Bronchus fibroblast of lung (primary cell): ENCODE data around the gene PCDHB7. TPM values are rescaled to one million over a fixed set of nuclear protein-coding genes. Genes with fewer than 3 reads are reported as not detected.

Source experiments
- total RNA-seq: library from RNA; depleted of rRNA; stranded (reverse); fragments of >200 nt; gene quantifications from 2 replicates; pipeline ENCODE4 v1.2.3, GENCODE V29; 2015

Gene PCDHB7
- 0.15 and 0.17 TPM in 2 replicates for total RNA-seq

DNA sequence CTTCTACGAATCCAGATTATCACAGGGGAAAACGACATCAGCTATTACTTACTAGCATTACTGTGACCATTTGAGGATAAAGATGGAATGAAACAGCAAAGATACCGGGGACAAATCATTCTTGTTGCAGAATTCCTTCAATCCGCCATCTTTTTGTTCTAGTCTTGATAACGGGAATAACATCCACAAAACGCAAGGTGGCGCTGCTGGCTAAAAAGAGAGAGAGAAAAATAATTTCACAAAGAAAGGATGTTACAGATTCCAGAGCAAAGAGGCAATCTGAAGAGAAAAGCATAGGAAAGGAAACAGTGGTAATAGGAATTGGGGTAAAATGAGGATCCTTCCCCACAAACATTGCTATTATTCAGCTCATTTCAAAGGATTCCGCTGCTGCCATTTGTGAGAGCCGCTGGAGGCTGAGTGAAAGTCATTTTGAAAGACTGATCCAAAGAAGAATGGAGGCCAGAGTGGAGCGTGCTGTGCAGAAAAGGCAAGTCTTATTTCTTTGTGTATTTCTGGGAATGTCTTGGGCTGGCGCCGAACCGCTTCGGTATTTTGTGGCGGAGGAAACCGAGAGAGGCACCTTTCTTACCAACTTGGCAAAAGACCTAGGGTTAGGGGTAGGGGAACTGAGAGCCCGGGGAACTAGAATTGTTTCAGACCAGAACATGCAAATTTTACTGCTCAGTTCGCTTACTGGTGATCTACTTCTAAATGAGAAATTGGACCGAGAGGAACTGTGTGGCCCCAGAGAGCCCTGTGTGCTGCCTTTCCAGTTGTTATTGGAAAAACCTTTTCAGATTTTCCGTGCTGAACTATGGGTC lies at the start of gene PCDHB7:
Gene PCDHB7 (plus strand): TSS at position 264 of the 824 bp plus-strand sequence. CDS start 192 bp downstream, at position 456.

DNA sequence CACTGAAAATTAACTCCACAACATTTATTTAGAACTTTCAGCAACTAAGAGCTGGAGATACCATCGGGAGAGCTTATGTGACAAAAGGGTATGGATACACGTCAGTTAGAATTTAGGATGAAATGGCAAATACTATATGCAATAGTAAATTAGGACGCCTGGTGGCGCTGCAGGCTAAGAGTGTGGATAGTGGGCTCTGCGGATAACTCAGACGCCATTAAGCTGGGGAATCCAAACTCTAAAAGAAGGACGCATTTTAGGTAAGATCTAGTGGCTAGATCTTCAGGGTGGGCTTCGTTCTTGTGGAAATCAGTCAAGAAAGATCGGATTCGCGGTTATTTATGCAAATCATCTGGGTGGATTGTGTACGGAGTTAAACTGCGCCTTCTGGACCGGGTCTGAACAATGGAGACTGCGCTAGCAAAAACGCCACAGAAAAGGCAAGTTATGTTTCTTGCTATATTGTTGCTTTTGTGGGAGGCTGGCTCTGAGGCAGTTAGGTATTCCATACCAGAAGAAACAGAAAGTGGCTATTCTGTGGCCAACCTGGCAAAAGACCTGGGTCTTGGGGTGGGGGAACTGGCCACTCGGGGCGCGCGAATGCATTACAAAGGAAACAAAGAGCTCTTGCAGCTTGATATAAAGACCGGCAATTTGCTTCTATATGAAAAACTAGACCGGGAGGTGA lies 37.3 kb upstream of the PCDHB7 start, which contains the start of gene PCDHB5:
Gene PCDHB5 (plus strand): TSS at position 177 of the 688 bp plus-strand sequence. CDS start 229 bp downstream, at position 406.

DNA sequence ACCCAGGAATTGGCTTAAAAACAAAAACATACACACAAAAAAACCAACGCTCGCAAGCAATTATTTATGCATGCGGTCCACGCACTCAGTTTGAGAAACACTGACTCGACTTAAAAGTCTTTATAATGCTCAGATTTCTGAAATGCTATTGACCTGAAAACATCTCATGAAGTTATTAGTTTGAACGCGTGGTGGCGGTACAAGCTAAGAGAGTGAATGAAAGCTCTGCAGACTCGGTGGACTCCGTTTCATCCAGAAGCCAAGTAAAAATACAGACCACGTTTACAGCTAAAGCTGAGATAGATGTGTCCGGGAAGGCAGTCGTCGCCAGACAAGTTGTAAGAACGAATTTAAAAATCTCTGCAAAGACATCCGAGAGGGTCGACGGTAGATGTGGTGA lies 22.6 kb upstream of the PCDHB7 start, which contains the start of gene PCDHB6:
Gene PCDHB6 (plus strand): TSS at position 246 of the 400 bp plus-strand sequence. CDS start 201 bp downstream, outside the sequence.

DNA sequence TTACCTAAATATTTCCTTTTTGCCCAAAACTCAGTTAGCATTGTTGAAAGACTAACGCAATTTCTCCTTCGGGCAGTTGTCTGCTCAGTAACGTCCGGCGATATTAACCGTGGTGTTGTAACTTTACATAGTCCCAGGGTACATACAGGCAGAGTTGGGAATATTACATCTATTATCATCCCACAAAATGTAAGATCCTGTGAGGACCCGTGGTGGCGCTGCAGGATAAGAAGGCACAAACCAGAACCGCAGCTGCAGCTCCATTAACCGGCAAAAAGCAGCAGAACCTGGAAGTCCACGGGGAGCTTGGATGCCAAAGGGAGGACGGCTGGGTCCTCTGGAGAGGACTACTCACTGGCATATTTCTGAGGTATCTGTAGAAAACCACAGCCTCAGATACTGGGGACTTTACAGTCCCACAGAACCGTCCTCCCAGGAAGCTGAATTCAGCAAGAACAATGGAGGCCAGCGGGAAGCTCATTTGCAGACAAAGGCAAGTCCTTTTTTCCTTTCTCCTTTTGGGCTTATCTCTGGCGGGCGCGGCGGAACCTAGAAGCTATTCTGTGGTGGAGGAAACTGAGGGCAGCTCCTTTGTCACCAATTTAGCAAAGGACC lies 5.2 kb downstream of the PCDHB7 start, which contains the start of gene PCDHB8:
Gene PCDHB8 (plus strand): TSS at position 214 of the 615 bp plus-strand sequence. CDS start 245 bp downstream, at position 459.

DNA sequence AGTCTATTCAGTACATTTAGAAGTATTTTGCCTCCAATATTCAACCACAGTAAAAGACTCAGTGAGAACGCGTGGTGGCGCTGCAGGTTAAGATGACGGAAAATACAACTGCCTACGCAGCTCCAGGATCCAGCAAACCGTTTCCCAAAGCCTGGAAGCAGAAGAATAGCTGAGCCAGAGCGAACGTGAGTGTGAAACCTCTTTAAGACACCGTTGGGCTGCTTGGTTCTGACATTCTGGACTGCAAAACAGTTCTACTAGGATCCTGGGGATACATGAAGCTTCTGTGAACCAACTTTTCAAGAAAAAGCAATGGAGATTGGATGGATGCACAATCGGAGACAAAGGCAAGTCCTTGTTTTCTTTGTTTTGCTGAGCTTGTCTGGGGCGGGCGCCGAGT lies 9.8 kb downstream of the PCDHB7 start, which contains the start of gene PCDHB16:
Gene PCDHB16 (plus strand): TSS at position 140 of the 400 bp plus-strand sequence. CDS start 173 bp downstream, at position 313.

DNA sequence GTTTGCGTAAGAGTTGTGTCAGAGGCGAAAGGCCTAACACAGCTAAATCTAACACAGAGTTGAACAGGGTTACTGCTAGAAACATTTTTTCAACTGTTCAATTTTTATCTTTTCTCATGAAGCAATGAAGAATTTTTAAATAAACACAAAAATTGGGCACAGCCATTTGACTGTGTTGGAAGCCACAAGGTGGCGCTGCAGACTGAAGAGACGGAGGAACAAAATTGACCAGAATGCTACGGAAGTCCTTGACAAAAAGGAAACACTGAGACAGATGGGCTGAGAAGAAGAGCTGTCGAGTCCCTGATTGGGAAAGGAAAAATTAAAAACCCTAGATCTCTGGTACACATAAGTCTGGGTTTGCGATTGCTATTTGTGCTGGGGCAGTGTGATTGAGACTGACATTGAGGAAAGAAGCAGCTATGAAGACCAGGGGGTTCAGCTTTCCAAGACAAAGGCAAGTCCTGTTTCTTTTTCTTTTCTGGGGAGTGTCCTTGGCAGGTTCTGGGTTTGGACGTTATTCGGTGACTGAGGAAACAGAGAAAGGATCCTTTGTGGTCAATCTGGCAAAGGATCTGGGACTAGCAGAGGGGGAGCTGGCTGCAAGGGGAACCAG lies 14.6 kb downstream of the PCDHB7 start, which contains the start of gene PCDHB9:
Gene PCDHB9 (plus strand): TSS at position 265 of the 616 bp plus-strand sequence. CDS start 158 bp downstream, at position 423.

DNA sequence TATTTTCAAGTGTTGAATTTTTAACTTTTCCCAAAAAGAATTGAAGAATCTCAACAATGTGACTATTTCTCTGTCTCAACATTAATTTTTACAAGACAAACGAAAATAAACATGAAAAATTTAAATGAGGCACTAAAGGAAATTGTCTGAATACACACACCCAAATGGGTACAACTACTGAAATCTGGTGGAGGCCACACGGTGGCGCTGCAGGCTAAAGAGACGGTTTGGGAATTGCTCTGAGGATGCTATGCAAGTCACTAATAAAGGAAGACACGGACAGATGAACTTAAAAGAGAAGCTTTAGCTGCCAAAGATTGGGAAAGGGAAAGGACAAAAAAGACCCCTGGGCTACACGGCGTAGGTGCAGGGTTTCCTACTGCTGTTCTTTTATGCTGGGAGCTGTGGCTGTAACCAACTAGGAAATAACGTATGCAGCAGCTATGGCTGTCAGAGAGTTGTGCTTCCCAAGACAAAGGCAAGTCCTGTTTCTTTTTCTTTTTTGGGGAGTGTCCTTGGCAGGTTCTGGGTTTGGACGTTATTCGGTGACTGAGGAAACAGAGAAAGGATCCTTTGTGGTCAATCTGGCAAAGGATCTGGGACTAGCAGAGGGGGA lies 19.8 kb downstream of the PCDHB7 start, which contains the start of gene PCDHB10:
Gene PCDHB10 (plus strand): TSS at position 244 of the 616 bp plus-strand sequence. CDS start 200 bp downstream, at position 444.

DNA sequence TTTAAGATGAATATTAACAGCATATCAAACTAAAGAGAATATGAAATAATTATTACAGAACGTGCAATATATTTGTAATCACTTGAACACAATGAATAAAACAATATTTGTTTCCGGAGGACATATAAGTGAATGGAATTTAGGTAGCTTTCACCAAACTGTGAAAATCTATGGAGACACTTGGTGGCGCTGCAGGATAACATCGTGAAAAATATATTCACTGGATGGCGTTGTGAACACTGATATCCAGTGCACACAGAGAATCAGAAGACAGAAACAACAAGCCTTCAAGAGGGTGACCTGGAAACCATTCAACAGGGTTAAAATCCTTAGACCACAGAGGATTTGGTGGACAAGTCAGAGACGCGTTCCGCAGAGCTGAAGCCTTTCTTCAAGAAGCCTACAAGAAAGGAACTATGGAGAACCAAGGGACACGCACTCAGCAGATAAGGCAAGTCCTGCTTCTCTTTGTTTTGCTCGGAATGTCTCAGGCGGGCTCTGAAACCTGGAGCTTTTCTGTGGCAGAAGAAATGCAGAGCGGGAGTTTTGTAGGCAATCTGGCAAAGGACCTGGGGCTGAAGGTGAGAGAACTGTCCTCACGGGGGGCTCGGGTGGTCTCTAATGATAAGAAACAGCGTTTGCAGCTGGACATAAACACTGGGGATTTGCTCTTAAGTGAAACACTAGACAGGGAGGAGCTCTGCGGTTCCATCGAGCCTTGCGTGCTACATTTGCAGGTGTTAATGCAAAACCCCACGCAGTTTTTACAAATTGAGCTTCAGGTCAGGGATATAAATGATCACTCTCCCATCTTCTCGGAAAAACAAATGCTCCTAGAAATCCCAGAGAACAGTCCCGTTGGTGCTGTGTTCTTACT lies 27.2 kb downstream of the PCDHB7 start, which contains the start of gene PCDHB11:
Gene PCDHB11 (plus strand): TSS at position 269 of the 877 bp plus-strand sequence. CDS start 148 bp downstream, at position 417.

DNA sequence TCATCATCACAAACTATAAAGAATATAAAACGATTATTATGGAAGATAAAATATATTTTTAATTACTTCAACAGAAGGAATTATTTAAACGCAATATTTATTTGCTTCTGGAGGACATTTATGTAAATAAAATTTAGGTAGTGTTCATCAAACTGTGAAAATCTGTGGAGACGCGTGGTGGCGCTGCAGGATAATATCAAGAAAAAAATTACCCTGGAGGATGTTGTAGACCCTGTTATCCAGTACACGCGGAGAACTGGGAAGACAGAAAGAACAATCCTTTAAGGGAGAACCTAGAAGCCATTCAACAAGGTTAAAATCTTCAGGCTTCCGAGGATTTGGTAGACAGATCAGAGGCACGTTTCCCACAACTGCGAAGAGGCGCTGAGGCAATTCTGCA lies 36.0 kb downstream of the PCDHB7 start, which contains the start of gene PCDHB12:
Gene PCDHB12 (plus strand): TSS at position 242 of the 400 bp plus-strand sequence. CDS start 189 bp downstream, outside the sequence.

DNA sequence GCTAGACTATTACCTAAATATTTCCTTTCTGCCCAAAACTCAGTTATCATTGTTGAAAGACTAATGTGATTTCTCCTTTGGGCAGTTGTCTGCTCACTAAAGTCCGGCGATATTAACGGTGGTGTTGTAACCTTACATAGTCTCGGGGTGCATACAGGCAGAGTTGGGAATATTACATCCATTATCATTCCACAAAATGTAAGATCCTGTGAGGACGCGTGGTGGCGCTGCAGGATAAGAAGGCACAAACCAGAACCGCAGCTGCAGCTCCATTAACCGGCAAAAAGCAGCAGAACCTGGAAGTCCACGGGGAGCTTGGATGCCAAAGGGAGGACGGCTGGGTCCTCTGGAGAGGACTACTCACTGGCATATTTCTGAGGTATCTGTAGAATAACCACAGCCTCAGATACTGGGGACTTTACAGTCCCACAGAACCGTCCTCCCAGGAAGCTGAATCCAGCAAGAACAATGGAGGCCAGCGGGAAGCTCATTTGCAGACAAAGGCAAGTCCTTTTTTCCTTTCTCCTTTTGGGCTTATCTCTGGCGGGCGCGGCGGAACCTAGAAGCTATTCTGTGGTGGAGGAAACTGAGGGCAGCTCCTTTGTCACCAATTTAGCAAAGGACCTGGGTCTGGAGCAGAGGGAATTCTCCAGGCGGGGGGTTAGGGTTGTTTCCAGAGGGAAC lies 41.4 kb downstream of the PCDHB7 start, which contains the start of gene PCDHB13:
Gene PCDHB13 (plus strand): TSS at position 264 of the 684 bp plus-strand sequence. CDS start 205 bp downstream, at position 469.

DNA sequence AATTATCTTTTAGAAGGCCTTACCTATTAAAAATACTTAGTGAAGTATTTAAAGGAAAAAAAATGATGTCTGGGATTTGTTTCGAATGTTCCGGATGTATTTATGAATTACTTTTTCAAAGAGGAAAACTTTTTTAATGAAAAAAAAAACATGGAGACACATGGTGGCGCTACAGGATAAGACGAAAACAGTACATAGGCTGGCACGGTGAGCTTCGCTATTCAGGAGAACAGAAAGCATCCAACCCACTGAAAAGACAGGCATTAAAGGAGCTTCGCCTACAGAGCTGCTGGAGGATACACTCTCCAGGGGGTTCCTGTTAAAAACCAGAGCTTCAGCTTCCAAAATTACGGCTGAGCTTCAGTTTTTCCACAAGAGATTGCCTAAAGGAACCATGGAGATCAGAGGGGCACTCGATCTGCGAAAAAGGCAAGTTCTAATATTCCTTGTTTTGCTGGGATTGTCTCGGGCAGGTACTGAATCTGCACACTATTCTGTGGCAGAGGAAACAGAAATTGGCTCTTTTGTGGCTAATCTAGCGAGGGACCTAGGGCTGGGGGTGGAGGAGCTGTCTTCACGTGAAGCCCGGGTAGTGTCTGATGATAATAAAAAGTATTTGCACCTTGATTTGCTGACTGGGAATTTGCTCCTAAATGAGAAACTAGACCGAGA lies 50.8 kb downstream of the PCDHB7 start, which contains the start of gene PCDHB14:
Gene PCDHB14 (plus strand): TSS at position 232 of the 672 bp plus-strand sequence. CDS start 163 bp downstream, at position 395.

Other genes starting within 250 kb of the PCDHB7 start
- gene PCDHAC1, start 246.3 kb upstream of the PCDHB7 start, total RNA-seq: not detected in 2 replicates
- gene PCDHAC2, start 206.2 kb upstream of the PCDHB7 start, total RNA-seq: not detected in 2 replicates
- gene PCDHB1, start 121.3 kb upstream of the PCDHB7 start, total RNA-seq: not detected in 2 replicates
- gene PCDHB2, start 78.0 kb upstream of the PCDHB7 start, total RNA-seq: 0.34 and 0.45 TPM in 2 replicates
- 0.15 and 0.17 TPM in 2 replicates for gene PCDHB3, start 72.2 kb upstream of the PCDHB7 start, total RNA-seq
- gene PCDHB4, start 50.8 kb upstream of the PCDHB7 start, total RNA-seq: not detected in 2 replicates
- 0.84 and 0.89 TPM in 2 replicates for gene PCDHB5, start 37.4 kb upstream of the PCDHB7 start, total RNA-seq
- not detected in 2 replicates for gene PCDHB6, start 22.6 kb upstream of the PCDHB7 start, total RNA-seq
- not detected in 2 replicates for gene PCDHB8, start 5.1 kb downstream of the PCDHB7 start, total RNA-seq
- gene PCDHB16, start 9.7 kb downstream of the PCDHB7 start, total RNA-seq: under 0.01 TPM in 1 of 2 replicates, not detected in the other
- not detected in 2 replicates for gene PCDHB9, start 14.5 kb downstream of the PCDHB7 start, total RNA-seq
- gene PCDHB10, start 19.7 kb downstream of the PCDHB7 start, total RNA-seq: under 0.01 and 0.15 TPM in 2 replicates
- under 0.01 TPM in 2 replicates for gene PCDHB11, start 27.0 kb downstream of the PCDHB7 start, total RNA-seq
- not detected in 2 replicates for gene PCDHB12, start 36.1 kb downstream of the PCDHB7 start, total RNA-seq
- under 0.01 TPM in 2 replicates for gene PCDHB13, start 41.3 kb downstream of the PCDHB7 start, total RNA-seq
- under 0.01 TPM in 1 of 2 replicates, not detected in the other for gene PCDHB14, start 50.7 kb downstream of the PCDHB7 start, total RNA-seq
- gene PCDHB15, start 72.8 kb downstream of the PCDHB7 start, total RNA-seq: 0.15 and 0.17 TPM in 2 replicates
- gene SLC25A2, start 131.4 kb downstream of the PCDHB7 start, total RNA-seq: not detected in 2 replicates
- 31.8 and 38.5 TPM in 2 replicates for gene TAF7, start 148.1 kb downstream of the PCDHB7 start, total RNA-seq
- gene PCDHGA1, start 157.9 kb downstream of the PCDHB7 start, total RNA-seq: under 0.01 and 0.15 TPM in 2 replicates
- 0.50 and 0.59 TPM in 2 replicates for gene PCDHGA2, start 166.1 kb downstream of the PCDHB7 start, total RNA-seq
- 0.15 and 0.34 TPM in 2 replicates for gene PCDHGA3, start 171.2 kb downstream of the PCDHB7 start, total RNA-seq
- gene PCDHGB1, start 177.5 kb downstream of the PCDHB7 start, total RNA-seq: 0.30 and 0.34 TPM in 2 replicates
- gene PCDHGA4, start 182.4 kb downstream of the PCDHB7 start, total RNA-seq: 1.0 and 1.3 TPM in 2 replicates
- 0.50 and 0.59 TPM in 2 replicates for gene PCDHGB2, start 187.3 kb downstream of the PCDHB7 start, total RNA-seq
- gene PCDHGA5, start 191.5 kb downstream of the PCDHB7 start, total RNA-seq: 0.15 and 0.34 TPM in 2 replicates
- 0.45 and 0.50 TPM in 2 replicates for gene PCDHGB3, start 197.6 kb downstream of the PCDHB7 start, total RNA-seq
- gene PCDHGA6, start 201.2 kb downstream of the PCDHB7 start, total RNA-seq: 0.67 and 1.0 TPM in 2 replicates
- 0.50 and 0.89 TPM in 2 replicates for gene PCDHGA7, start 210.1 kb downstream of the PCDHB7 start, total RNA-seq
- gene PCDHGB4, start 215.1 kb downstream of the PCDHB7 start, total RNA-seq: 4.0 and 4.4 TPM in 2 replicates
- 0.15 and 0.67 TPM in 2 replicates for gene PCDHGA8, start 220.0 kb downstream of the PCDHB7 start, total RNA-seq
- 10.6 and 13.8 TPM in 2 replicates for gene PCDHGB5, start 225.3 kb downstream of the PCDHB7 start, total RNA-seq
- 1.7 and 1.9 TPM in 2 replicates for gene PCDHGA9, start 230.1 kb downstream of the PCDHB7 start, total RNA-seq
- gene PCDHGB6, start 235.4 kb downstream of the PCDHB7 start, total RNA-seq: 1.3 and 2.1 TPM in 2 replicates
- gene PCDHGA10, start 240.3 kb downstream of the PCDHB7 start, total RNA-seq: 4.9 and 5.2 TPM in 2 replicates
- 6.1 and 7.2 TPM in 2 replicates for gene PCDHGB7, start 245.0 kb downstream of the PCDHB7 start, total RNA-seq
- gene PCDHGA11, start 248.4 kb downstream of the PCDHB7 start, total RNA-seq: 10.9 and 11.6 TPM in 2 replicates